GM19035 (cell line): Measurements from ENCODE around the gene SULT1A1.
"Not testable (repeated sequence)": the region's sequence is repeated elsewhere in the genome, so short reads cannot be mapped to it uniquely, and the experiment has no call there.

Experiments used
- ATAC-seq: cut with Tn5 transposase; IDR thresholded peaks from one replicate; pipeline ENCODE4 v1.9.1; 2021; ENCODE audit not compliant: unreplicated experiment

SULT1A1 gene

DNA sequence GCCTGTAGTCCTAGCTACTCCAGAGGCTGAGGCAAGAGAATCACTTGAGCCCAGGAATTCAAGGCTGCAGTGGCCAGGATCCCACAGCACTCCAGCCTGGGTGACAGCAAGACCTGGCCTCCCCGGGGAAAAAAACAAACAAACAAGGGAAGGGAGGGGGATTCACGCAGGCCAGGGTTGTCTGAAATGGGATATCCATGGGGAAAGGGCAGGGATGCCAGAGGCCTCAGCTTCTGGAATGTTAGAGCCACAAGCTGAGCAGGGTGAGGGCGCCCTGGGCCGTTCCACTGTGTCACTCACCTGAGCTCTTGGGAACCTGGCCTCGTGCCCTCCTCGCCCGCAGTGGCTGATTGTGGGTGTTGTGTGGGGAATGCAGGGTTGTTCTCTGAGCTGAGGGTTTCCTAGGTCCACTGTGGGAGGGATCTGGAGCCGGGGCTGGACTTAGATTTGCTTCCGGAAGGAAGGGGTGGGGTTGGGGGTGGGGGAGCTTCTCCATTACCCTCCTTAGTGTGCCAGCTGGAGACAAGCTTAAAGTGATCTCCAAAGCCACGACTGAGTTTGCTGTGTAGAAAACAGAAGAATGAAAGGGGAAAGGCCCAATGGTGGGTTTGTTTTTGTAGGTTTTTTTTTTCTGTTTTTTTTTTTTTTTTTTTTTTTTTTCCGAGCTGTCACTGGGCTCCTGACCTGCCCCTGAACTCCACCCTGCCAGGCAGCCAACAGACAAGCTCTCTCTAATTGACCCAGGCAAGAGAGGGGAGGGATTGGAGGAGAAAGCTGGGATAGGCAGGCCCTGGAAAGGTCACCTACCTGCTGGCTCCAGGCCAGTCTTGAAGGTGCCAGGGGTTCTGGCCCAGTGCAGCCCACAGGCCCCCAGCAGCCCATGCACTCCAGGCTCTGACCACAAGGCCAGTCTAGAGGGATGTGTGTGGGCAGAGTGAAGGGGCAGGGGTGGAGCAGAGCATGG is at the start of gene SULT1A1:
Gene SULT1A1, minus strand, starts transcription at position 414 of the 964 bp plus-strand sequence. CDS start 1,189 bp downstream, outside the sequence.
- no peak for ATAC-seq

DNA sequence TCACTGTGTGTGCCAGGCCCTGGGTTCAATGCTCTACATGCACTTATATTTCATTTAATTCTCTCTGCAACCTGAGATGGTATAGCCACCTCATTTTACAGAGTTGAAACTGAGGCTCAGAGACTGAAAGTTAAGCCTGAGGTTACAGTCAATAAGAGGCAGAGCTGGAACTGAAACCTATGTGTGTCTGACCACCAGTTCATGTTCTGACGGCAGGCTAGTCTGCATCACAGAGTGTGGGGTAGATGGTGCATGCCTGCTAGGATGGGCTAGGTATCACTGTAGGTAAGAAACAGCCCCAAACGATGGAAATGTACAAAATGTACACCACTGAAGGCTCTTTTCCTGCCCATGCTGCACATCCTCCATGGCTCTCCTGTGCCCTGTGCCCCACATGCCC is 30.1 kb upstream of the SULT1A1 start:
- ATAC-seq: not testable (repeated sequence)

DNA sequence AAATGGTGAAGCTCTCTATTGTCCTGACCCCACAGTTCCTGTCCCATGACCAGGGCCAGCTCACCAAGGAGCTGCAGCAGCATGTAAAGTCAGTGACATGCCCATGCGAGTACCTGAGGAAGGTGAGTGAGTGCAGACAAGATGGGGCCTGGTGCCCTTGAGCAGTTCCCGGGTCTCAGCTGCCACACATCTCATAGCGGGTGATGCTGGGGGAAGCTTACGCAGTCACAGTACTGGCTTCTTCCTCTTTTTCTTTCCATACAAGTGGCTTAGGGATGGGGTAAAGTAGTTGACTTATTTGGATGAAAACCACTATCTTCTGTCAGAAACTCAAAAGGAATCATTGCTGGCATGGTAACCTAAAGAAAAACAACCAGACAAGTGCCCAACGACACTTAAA is 28.5 kb upstream of the SULT1A1 start:
- not testable (repeated sequence) for ATAC-seq

DNA sequence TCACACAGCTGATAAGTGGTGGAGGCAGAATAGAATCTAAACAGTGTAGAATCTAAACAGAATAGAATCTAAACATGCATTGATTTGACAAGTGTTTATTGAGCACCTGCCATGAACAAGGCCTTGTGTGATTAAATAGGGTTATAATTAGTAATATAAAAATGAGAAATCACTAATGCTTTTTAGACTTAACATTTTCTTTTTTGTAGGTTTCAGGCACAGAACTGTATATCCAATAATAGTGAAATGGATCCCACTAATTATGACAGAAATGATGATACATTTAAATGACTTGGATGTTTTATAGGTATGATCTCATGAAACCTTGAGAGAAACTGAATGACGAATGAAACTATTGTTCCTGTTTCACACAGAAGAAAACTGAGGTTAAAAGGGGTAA is 27.9 kb upstream of the SULT1A1 start, which contains the start of gene NPIPB8:
Gene NPIPB8, plus strand, starts transcription at position 301 of the 400 bp plus-strand sequence. CDS start 296 bp downstream, outside the sequence.
- not testable (repeated sequence) for ATAC-seq

DNA sequence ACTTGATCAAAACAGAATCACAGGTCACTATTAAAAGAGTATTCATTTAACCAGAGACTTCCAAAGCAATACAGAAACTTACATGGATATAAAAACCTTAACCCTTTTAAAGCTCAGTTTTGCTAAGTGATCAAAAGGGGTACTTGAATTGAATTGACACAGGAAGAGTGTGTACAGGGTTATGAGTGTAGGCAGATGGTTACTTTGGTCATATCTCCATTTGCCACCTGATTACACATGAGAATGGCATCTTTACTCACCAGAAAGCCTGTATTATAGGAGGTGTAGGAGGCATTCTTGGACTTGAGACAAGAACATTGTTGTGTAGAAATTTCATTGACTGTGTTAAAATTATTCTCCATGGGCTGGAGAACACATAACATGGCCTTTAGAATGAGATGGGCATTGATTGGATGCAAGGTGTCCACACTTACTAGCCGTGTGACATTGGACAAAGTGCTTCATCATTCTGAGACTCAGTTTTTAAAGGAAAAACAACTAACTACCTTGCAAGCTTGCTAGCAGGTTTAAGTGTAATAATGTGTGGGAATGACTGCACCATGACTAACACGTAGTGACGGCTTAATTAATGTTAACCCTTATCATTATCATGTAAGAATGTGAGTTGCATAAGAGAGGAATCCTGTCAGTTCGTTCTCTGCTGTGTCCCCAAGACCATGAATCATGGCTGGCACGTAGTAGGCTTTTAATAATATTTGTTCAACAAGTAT is 26.4 kb upstream of the SULT1A1 start:
- not testable (repeated sequence) for ATAC-seq

DNA sequence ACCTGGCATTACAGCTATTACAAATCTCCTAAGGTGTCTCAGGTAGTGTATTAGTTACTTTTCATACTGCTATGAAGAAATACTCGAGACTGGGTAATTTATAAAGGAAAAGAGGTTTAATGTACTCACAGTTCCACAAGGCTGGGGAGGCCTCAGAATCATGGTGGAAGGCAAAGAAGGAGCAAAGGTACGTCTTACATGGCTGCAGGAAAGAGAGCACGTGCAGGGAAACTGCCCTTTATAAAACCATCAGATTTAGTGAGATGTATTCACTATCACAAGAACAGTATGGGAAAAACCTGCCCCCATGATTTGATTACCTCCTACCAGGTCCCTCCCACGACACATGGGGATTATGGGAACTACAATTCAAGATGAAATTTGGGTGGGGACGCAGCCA is 21.1 kb upstream of the SULT1A1 start:
- ATAC-seq: not testable (repeated sequence)

DNA sequence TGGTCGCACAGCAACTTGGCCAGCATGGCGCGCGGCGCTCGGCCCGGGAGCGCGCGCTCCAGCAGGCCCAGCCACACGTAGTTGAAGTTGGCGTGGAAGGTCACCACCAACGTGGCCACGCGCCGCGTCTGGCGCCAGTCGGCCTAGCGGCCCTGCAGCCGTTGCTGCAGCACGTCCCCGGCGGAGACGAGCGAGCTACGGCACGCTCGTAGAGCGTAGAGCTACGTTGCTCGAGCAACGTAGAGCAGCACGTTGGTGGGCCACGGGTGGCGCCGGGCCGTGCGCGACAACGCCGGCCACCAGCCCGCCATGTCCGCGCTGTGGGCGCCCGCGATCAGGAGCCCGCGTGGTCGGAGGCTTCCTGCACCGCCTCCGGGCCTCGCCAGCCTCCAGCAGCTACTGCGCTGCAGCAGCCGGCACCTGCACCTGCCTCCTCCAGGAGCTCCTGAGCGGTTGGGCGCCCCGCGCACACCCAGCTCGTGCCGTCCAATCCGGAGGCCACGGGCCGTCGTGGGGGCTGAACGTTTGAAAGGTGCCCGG is 13.4 kb upstream of the SULT1A1 start:
- ATAC-seq: no peak

DNA sequence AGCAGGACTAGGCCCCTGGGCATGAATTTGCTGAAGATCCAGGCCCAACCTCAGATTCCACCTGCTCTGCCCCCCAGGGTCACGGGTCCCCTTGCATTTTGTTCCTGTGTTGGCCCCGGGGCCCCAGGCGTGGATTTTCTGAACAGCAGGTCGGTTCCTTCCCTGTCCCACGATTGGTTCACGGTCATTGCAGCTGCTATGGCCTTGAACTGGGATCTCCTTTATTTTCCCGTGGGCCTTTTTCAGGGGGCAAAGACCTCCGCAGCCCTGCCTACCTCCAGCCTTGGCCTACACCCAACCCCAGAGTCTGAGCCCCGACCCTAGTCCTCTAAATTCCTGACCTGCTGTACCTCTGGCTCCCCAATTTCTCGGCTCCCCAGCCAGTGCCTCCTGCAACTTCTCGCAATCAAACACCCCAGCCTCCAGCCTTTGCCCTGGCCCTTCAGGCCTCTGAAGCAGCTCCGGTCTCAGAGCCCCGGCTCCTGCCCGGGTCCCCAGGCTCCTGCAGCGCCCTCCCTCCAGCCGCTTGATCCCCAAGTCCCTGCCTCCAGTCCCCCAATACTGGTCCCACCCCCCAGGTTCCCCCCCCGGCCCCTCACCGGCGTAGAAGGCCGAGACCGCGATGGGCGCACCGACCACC is 12.8 kb upstream of the SULT1A1 start:
- not testable (repeated sequence) for ATAC-seq

DNA sequence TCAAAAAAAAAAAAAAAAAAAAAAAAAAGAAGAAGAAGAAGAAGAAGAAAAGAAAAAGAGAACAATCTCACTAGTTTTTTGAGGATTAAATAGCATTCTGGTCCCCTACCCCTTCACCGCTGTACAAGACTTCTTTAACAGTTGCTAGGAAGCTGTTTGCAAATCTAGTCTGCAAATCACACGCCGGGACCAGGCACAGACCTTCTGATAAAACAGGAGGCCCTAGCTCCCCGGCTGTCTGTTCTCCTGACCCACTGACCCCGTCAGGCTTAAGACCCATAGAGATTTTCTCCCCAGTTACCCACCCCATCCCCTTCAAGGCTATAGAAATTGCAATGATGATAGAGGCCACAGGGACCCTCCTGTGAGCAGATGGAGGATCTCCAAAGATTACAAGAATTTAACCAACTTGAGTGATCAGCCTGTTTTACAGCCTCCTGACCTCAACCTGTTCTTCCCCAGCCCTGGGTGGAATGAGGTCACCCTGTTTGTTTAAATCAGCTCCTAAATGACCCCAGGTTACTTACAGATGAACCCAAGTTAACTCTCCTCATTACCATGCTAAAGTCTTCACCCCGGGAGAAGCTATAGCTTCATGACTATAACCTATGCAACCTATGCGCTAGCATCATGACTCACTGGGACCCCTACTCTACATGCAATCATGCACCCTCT is 11.8 kb upstream of the SULT1A1 start:
- no peak for ATAC-seq

DNA sequence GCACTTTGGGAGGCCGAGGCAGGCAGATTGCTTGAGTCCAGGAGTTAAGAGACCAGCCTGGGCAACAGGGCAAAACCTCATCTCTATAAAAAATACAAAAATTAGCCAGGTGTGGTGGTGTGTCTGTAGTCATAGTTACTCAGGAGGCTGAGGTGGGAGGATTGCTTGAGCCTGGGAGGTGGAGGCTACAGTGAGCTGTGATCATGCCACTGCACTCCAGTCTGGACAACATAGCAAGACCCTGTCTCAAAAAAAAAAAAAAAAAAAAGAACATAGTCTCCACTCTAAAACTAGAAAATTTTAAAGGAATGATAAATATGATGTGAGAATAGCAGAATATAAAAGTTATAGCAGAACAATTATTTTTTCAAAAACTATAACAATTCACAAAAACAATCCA is 10.5 kb upstream of the SULT1A1 start:
- ATAC-seq: not testable (repeated sequence)

DNA sequence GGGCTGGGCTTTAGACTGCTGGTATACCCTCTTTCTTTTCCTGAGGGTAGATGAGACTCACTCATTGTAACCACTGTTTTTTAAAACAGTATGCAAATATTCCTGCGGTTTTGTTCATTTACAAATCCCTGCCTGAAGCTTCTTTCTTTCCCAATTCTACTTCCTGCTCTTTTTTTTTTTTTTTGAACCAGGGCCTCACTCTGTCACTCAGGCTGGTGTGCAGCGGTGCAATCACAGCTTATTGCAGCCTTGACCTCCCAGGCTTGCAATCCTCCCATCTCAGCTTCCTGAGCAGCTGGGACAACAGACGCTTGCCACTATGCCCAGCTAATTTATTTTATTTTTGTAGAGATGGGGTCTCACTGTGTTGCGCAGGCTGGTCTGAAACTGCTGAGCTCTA is 8.0 kb upstream of the SULT1A1 start:
- ATAC-seq: no peak

DNA sequence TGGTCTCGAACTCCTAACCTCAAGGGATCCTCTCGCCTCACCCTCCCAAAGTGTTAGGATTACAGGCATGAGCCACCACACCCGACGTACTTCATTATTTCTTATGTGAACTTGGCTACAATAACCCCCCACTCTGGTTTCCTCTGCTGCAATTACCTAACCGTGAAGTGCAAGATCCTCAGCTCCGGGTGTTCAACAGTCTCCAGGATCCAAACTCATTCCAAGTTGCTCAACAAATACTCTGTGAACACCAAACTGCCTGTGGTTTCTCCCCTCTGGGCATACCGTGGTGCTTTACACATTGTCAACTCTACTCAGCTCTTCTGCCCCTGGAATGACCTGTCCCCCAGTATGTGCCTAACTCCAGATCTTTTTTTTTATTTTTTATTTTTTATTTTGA is 6.8 kb upstream of the SULT1A1 start:
- no peak for ATAC-seq

DNA sequence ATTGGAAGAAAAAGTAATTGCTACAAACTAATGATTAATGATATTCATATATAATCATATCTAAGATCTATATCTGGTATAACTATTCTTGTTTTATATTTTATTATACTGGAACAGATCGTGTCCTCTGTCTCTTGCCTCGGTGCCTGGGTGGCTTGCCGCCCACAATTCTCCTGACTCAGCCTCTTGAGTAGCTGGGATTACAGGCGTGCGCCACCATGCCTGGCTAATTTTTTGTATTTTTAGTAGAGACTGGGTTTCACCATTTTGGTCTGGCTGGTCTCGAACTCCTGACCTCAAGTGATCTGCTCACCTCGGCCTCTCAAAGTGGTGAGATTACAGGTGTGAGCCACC is 6.4 kb upstream of the SULT1A1 start:
- not testable (repeated sequence) for ATAC-seq

DNA sequence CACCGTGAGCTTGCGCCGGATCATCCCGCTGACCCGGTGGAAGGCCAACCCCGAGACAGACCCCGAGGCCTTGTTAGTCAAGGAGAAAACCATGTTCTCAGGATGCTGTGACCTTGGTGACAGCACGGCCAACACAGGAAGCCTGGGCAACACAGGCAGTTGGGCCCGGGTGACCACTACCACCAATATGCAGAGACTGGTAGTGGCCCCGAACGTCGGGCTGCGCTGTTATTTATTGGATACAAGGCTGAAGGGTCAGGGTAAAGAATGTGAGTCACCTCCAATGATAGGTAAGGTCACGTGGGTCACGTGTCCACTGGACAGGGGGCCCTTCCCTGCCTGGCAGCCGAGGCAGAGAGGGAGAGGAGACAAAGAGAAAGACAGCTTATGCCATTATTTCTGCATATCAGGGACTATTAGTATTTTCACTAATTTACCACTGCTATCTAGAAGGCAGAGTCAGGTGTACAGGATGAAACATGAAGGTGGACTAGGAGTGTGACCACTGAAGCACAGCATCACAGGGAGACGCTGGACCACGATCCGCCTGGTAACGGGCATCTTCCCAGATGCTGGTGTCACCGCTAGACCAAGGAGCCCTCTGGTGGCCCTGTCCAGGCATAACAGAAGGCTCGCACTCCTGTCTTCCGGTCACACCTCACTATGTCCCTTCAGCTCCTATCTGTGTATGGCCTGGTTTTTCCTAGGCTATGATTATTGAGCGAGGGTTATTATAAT is 5.8 kb upstream of the SULT1A1 start:
- ATAC-seq: not testable (repeated sequence)

DNA sequence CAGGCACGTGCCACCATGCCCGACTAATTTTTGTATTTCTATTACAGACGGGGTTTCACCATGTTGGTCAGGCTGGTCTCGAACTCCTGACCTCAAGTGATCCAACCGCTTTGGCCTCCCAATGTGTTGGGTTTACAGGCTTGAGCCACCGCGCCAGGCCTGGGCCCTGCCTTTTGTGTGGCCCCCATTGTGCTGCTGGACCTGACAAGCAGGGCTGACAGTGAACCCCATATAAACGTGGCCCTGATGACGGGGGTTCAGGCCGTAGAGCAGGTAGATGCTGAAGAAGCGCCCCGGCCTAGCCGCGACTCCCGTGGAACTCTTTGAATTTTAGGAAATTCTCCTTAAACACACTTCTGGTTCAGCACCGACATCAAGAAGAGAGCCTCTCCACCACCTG is 4.7 kb upstream of the SULT1A1 start:
- not testable (repeated sequence) for ATAC-seq

DNA sequence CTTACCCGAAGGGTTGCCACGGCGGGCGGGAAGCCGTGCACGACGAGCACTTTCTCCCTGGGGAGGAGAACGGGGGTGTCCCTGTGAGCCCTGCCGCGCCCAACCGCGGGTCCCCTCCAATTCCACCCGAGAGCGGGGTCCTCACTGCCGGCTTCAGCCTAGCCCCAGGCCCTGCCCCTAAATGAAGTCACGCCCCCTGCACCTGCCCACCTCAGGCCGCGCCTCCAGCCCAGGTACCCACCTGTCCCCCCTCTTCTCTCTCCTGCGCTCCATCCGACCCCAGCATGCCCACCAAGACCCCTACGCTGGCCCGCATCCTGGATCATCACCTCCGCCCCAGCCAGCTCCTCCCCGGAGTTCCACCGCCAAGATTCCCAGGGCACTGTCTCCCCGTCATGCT is 4.1 kb upstream of the SULT1A1 start:
- ATAC-seq: not testable (repeated sequence)

DNA sequence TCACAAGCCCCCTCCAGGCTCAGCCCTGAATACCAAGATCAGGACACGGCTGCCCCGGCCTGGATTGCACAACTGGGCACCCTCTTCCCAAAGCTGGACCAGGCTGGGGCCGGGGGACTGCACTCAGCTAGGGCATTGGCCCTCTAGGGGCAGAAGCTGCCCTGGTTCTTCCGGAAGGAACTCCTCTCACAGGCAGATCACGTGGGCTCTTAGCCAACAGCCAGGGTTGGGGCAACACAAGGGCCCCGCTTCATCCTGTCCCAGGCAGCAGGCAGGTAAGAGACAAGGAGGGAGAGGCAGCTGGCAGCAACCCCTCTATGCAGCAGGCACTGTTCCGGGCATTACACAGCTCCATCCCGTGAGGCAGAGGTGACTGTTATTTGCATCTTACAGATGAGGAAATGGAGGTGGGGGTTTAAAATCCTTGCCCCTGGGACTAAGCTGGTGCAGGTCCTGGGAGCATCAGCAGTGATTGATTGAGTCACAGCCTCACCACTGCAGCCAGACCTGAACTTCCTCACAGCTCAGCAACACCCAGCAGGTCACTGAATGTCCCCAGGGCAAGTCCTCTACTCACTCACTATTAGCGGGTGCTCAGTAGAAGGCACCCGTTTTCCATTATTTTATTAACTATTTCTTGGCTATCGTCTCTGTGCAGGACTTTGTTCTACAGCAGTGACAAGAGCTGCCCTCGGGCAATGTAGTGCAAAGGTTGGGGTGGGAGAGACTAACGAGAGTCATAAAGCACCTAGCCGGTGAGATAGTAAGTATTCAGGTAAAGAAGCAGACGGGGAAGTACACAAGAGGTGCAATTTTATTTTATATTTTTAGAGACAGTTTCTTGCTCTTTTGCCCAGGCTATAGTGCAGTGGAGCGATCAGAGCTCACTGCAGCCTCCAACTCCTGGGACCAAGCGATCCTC is 2.8 kb upstream of the SULT1A1 start:
- peak; percentile 67 for ATAC-seq

DNA sequence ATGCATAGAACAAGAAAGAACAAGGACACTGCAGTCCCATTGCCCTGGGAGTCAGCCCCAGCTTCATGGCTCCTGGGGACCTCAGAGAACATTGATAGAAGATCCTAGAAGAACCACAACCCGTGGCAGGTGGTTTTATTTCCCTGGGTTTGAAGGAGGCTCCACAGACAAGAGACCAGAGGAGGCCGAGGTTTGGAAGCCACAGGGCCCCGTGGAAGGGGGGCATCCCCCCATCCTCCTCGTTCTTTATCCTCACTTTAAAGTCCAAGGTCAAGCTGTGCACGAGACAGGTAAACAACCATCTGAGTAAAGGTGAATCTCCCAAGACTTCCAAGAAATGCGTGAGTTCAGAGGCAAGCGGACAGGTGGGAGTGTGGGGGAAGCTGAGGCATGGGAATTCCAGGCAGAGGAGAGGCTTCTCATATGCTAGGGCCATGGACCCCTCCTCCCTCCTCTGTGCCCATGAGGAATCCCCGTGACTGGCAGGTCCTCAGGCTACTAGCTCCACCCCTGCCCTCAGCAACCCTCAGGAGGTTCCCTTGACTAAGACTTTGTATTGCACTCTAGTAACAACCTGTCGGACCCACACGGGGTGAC is 849 bp upstream of the SULT1A1 start:
- no peak for ATAC-seq
